Measurements from ENCODE around the gene BAIAP2L1. TPM values are rescaled to one million over a fixed set of nuclear protein-coding genes. Genes with fewer than 3 reads are reported as not detected.

Gene BAIAP2L1
- total and polyA plus RNA-seq, 5 experiments from 2014 or later, result 0.06 to 0.85 (median 0.44) TPM

GRCh38 chr7:98305951-98306535 lies 94.8 kb downstream of the BAIAP2L1 start:
- peaks cover 0 to 5% (median under 1%) of the 10 kb centered on the region in 4 donors for H3K4me1 Mint-ChIP-seq
- ATAC-seq, result no peak
- no peak for DNase-seq
- H3K27ac Mint-ChIP-seq, result peak overlapping the region in 1 of 10 donors; percentile 52
- H3K4me3 Mint-ChIP-seq, result no peak overlapping the region
- H3K27me3 Mint-ChIP-seq, result no peaks in the 10 kb centered on the region
- peaks cover 0 to 3% (median 0%) of the 10 kb centered on the region in 3 donors for H3K36me3 Mint-ChIP-seq
- POLR2A ChIA-PET, result no interaction called here
- no peaks in the 10 kb centered on the region for H3K9me3 Mint-ChIP-seq

GRCh38 chr7:98303906-98304305 lies 97.0 kb downstream of the BAIAP2L1 start:
- ATAC-seq (no peak), DNase-seq (no peak)
- H3K36me3 Mint-ChIP-seq, result peaks cover 0 to 3% (median 0%) of the 10 kb centered on the region in 3 donors
- peak overlapping the region in 2 of 10 donors; percentile 57 to 74 for H3K27ac Mint-ChIP-seq
- POLR2A ChIA-PET, result no interaction called here
- peaks cover 0 to 2% (median 0%) of the 10 kb centered on the region in 9 donors for H3K9me3 Mint-ChIP-seq
- no peak overlapping the region for H3K4me3 Mint-ChIP-seq
- peaks cover 0 to 9% (median under 1%) of the 10 kb centered on the region in 4 donors for H3K4me1 Mint-ChIP-seq
- H3K27me3 Mint-ChIP-seq, result no peaks in the 10 kb centered on the region

GRCh38 chr7:98303176-98303865 lies 97.6 kb downstream of the BAIAP2L1 start:
- H3K9me3 Mint-ChIP-seq, result peaks cover 0 to 2% (median 0%) of the 10 kb centered on the region in 9 donors
- H3K27me3 Mint-ChIP-seq, result no peaks in the 10 kb centered on the region
- peaks cover 0 to 9% (median under 1%) of the 10 kb centered on the region in 4 donors for H3K4me1 Mint-ChIP-seq
- peak overlapping the region in 3 of 10 donors; percentile 18 to 74 (median 57) for H3K27ac Mint-ChIP-seq
- DNase-seq (no peak), ATAC-seq (no peak)
- H3K36me3 Mint-ChIP-seq, result peaks cover 0 to 3% (median 0%) of the 10 kb centered on the region in 3 donors
- H3K4me3 Mint-ChIP-seq, result no peak overlapping the region
- POLR2A ChIA-PET, result no interaction called here

- ATAC-seq, result no peak
- Mint-ChIP-seq H3K36me3 (no peaks in the 10 kb centered on the region), H3K27me3 (no peaks in the 10 kb centered on the region), H3K27ac (peak overlapping the region in 1 of 10 donors; percentile 27), H3K9me3 (peaks cover 0 to 2% (median 0%) of the 10 kb centered on the region in 9 donors), H3K4me3 (no peak overlapping the region), H3K4me1 (peaks cover 0 to 9% (median under 1%) of the 10 kb centered on the region in 4 donors)
- DNase-seq, result no peak
- POLR2A ChIA-PET, result no interaction called here
These were observed 99.0 kb downstream of the BAIAP2L1 start for GRCh38 chr7:98301693-98302470.

GRCh38 chr7:98300595-98301372 lies 100.1 kb downstream of the BAIAP2L1 start:
- POLR2A ChIA-PET, result no interaction called here
- no peaks in the 10 kb centered on the region for H3K36me3 Mint-ChIP-seq

GRCh38 chr7:98297626-98298286 lies 103.1 kb downstream of the BAIAP2L1 start:
- Mint-ChIP-seq H3K27ac (peak overlapping the region in 1 of 10 donors; percentile 38), H3K4me1 (peaks cover 0 to 8% (median 0%) of the 10 kb centered on the region in 4 donors), H3K27me3 (no peaks in the 10 kb centered on the region), H3K4me3 (no peak overlapping the region), H3K9me3 (peaks cover 0 to 2% (median 0%) of the 10 kb centered on the region in 9 donors), H3K36me3 (peaks cover 0 to 3% (median 0%) of the 10 kb centered on the region in 3 donors)
- DNase-seq (no peak), ATAC-seq (no peak)
- POLR2A ChIA-PET, result no interaction called here

More at GRCh38 chr7:98300595-98301372, 100.1 kb downstream of the BAIAP2L1 start:
- Mint-ChIP-seq H3K4me1 (peaks cover 0 to 9% (median under 1%) of the 10 kb centered on the region in 4 donors), H3K9me3 (peaks cover 0 to 2% (median 0%) of the 10 kb centered on the region in 9 donors), H3K27ac (no peak overlapping the region), H3K4me3 (no peak overlapping the region), H3K27me3 (no peaks in the 10 kb centered on the region)
- ATAC-seq, result no peak
- no peak for DNase-seq

- Mint-ChIP-seq H3K27ac (no peak overlapping the region), H3K27me3 (no peaks in the 10 kb centered on the region), H3K4me3 (no peak overlapping the region), H3K36me3 (peaks cover 0 to 8% (median 0%) of the 10 kb centered on the region in 3 donors), H3K4me1 (peaks cover 0 to 5% (median 0%) of the 10 kb centered on the region in 4 donors), H3K9me3 (peaks cover 0 to 2% (median 0%) of the 10 kb centered on the region in 9 donors)
- DNase-seq (no peak), ATAC-seq (no peak)
- POLR2A ChIA-PET, result no interaction called here
These were observed 104.1 kb downstream of the BAIAP2L1 start for GRCh38 chr7:98296833-98297232.

- peaks cover 0 to 8% (median 0%) of the 10 kb centered on the region in 3 donors for H3K36me3 Mint-ChIP-seq
These were observed 105.3 kb downstream of the BAIAP2L1 start for GRCh38 chr7:98295467-98296192.

GRCh38 chr7:98294798-98295382 lies 106.0 kb downstream of the BAIAP2L1 start:
- peaks cover 0 to 2% (median under 1%) of the 10 kb centered on the region in 4 donors for H3K4me1 Mint-ChIP-seq
- H3K4me3 Mint-ChIP-seq, result no peak overlapping the region
- ATAC-seq (peak; percentile 49 to 56), DNase-seq (peak in 3 of 10 donors; percentile 12 to 27 (median 25))
- POLR2A ChIA-PET, result no interaction called here
- H3K36me3 Mint-ChIP-seq, result peaks cover 0 to 8% (median 0%) of the 10 kb centered on the region in 3 donors
- H3K9me3 Mint-ChIP-seq, result no peaks in the 10 kb centered on the region
- no peaks in the 10 kb centered on the region for H3K27me3 Mint-ChIP-seq
- peak overlapping the region in 1 of 10 donors; percentile 22 for H3K27ac Mint-ChIP-seq

More at GRCh38 chr7:98295467-98296192, 105.3 kb downstream of the BAIAP2L1 start:
- Mint-ChIP-seq H3K4me3 (no peak overlapping the region), H3K27me3 (no peaks in the 10 kb centered on the region), H3K4me1 (peaks cover 0 to 2% (median under 1%) of the 10 kb centered on the region in 4 donors), H3K9me3 (peaks cover 0 to 2% (median 0%) of the 10 kb centered on the region in 9 donors), H3K27ac (peak overlapping the region in 1 of 10 donors; percentile 33)
- POLR2A ChIA-PET, result no interaction called here
- DNase-seq (no peak), ATAC-seq (no peak)

GRCh38 chr7:98294326-98294725 lies 106.6 kb downstream of the BAIAP2L1 start:
- Mint-ChIP-seq H3K36me3 (peaks cover 0 to 8% (median 0%) of the 10 kb centered on the region in 3 donors), H3K27ac (peak overlapping the region in 1 of 10 donors; percentile 22), H3K4me3 (no peak overlapping the region), H3K4me1 (peaks cover 0 to 3% (median 2%) of the 10 kb centered on the region in 4 donors), H3K27me3 (no peaks in the 10 kb centered on the region), H3K9me3 (no peaks in the 10 kb centered on the region)
- no peak for ATAC-seq
- no peak for DNase-seq
- POLR2A ChIA-PET, result no interaction called here

- no peak overlapping the region for H3K4me3 Mint-ChIP-seq
- peaks cover 0 to 3% (median 2%) of the 10 kb centered on the region in 4 donors for H3K4me1 Mint-ChIP-seq
- POLR2A ChIA-PET, result no interaction called here
- no peak for ATAC-seq
- peaks cover 0 to 10% (median 0%) of the 10 kb centered on the region in 3 donors for H3K36me3 Mint-ChIP-seq
- no peaks in the 10 kb centered on the region for H3K27me3 Mint-ChIP-seq
- no peak for DNase-seq
- H3K9me3 Mint-ChIP-seq, result no peaks in the 10 kb centered on the region
- no peak overlapping the region for H3K27ac Mint-ChIP-seq
These were observed 107.1 kb downstream of the BAIAP2L1 start for GRCh38 chr7:98293746-98294145.

Data from naive thymus-derived CD8-positive, alpha-beta T cell (primary cell).